Measurements from ENCODE around the gene RAMP3.

Gene RAMP3

GRCh38 chr7:45183711-45184210, 26.2 kb downstream of the RAMP3 start:
- H3K27ac ChIP-seq, result no peak overlapping the region
- no peak for TF ChIP-seq CTCF (conservative IDR thresholded peaks at IDR 0.05)

GRCh38 chr7:45184326-45185027, 26.9 kb downstream of the RAMP3 start:
- H3K27ac ChIP-seq, result no peak overlapping the region
- no peak for TF ChIP-seq CTCF (conservative IDR thresholded peaks at IDR 0.05)

- no peak overlapping the region for H3K27ac ChIP-seq
- TF ChIP-seq CTCF (conservative IDR thresholded peaks at IDR 0.05), result no peak
Observed at GRCh38 chr7:45185028-45185863, 27.7 kb downstream of the RAMP3 start.

GRCh38 chr7:45185864-45186250, 28.3 kb downstream of the RAMP3 start:
- no peak for TF ChIP-seq CTCF (conservative IDR thresholded peaks at IDR 0.05)
- H3K27ac ChIP-seq, result no peak overlapping the region

GRCh38 chr7:45186261-45186813, 28.7 kb downstream of the RAMP3 start:
- H3K27ac ChIP-seq, result no peak overlapping the region
- TF ChIP-seq CTCF (conservative IDR thresholded peaks at IDR 0.05), result no peak

GRCh38 chr7:45187089-45187945, 29.7 kb downstream of the RAMP3 start:
- H3K27ac ChIP-seq, result no peak overlapping the region
- no peak for TF ChIP-seq CTCF (conservative IDR thresholded peaks at IDR 0.05)

Measured in VCaP (cell line).